Adipocyte (in vitro differentiated cells): ENCODE measurements around the gene ABHD13.
"Not testable (repeated sequence)": the region's sequence is repeated elsewhere in the genome, so short reads cannot be mapped to it uniquely, and the experiment has no call there.

Experiments
- DNase-seq: peaks from one replicate; pipeline ENCODE4 v3.0.0-alpha.2; 2015; ENCODE audit warnings: low read depth
- H3K27me3 ChIP-seq: replicated peaks from 2 replicates; pipeline ENCODE4 v1.7.0; 2013; ENCODE audit warnings: mild to moderate bottlenecking, low read length, moderate library complexity; ENCODE audit not compliant: control insufficient read depth, insufficient read depth
- H3K36me3 ChIP-seq: 2 replicates; pipeline ENCODE4 v1.7.0; 2013; ENCODE audit warnings: low read length, mild to moderate bottlenecking, moderate library complexity; ENCODE audit not compliant: control insufficient read depth, insufficient read depth, severe bottlenecking
- H3K4me1 ChIP-seq: 2 replicates; pipeline ENCODE4 v1.7.0; 2013; ENCODE audit warnings: mild to moderate bottlenecking, low read length, moderate library complexity; ENCODE audit not compliant: control insufficient read depth, insufficient read depth
- H3K4me3 ChIP-seq: 2 replicates; pipeline ENCODE4 v1.7.0; 2013; ENCODE audit warnings: mild to moderate bottlenecking, low read length, moderate library complexity
- H3K9ac ChIP-seq: 2 replicates; pipeline ENCODE4 v1.7.0; 2013; ENCODE audit warnings: mild to moderate bottlenecking, low read length, moderate library complexity
- H3K9me3 ChIP-seq: 2 replicates; pipeline ENCODE4 v1.7.0; 2013; ENCODE audit warnings: mild to moderate bottlenecking, low read length, moderate library complexity; ENCODE audit not compliant: control insufficient read depth

Gene ABHD13

GRCh38 chr13:108195861-108196260 lies 22.3 kb upstream of the ABHD13 start:
- H3K9ac ChIP-seq: no peak overlapping the region
- peaks cover 23% of the 10 kb centered on the region for H3K9me3 ChIP-seq
- peaks cover 5% of the 10 kb centered on the region for H3K4me1 ChIP-seq
- no peaks in the 10 kb centered on the region for H3K36me3 ChIP-seq
- no peak overlapping the region for H3K4me3 ChIP-seq
- DNase-seq: no peak
- H3K27me3 ChIP-seq: no peaks in the 10 kb centered on the region

GRCh38 chr13:108200781-108201398 lies 17.3 kb upstream of the ABHD13 start:
- Histone ChIP-seq H3K9ac (no peak overlapping the region), H3K4me1 (peaks cover 10% of the 10 kb centered on the region), H3K36me3 (no peaks in the 10 kb centered on the region), H3K9me3 (no peaks in the 10 kb centered on the region), H3K27me3 (no peaks in the 10 kb centered on the region), H3K4me3 (no peak overlapping the region)
- peak; percentile 12 for DNase-seq

GRCh38 chr13:108210551-108210950 lies 7.6 kb upstream of the ABHD13 start:
- Histone ChIP-seq H3K27me3 (no peaks in the 10 kb centered on the region), H3K9ac (no peak overlapping the region), H3K9me3 (no peaks in the 10 kb centered on the region), H3K4me1 (peaks cover 10% of the 10 kb centered on the region), H3K4me3 (no peak overlapping the region), H3K36me3 (peaks cover 21% of the 10 kb centered on the region)
- DNase-seq: no peak

- Histone ChIP-seq H3K4me3 (no peak overlapping the region), H3K36me3 (peaks cover 21% of the 10 kb centered on the region), H3K9me3 (no peaks in the 10 kb centered on the region), H3K4me1 (peaks cover 30% of the 10 kb centered on the region), H3K27me3 (no peaks in the 10 kb centered on the region), H3K9ac (no peak overlapping the region)
- no peak for DNase-seq
Measured at GRCh38 chr13:108212886-108213285, 5.3 kb upstream of the ABHD13 start.

GRCh38 chr13:108213946-108214345 lies 4.2 kb upstream of the ABHD13 start:
- peak overlapping the region; percentile 76 for H3K4me3 ChIP-seq
- H3K27me3 ChIP-seq: no peaks in the 10 kb centered on the region
- peak overlapping the region; percentile 37 for H3K9ac ChIP-seq
- peaks cover 30% of the 10 kb centered on the region for H3K4me1 ChIP-seq
- no peak for DNase-seq
- no peaks in the 10 kb centered on the region for H3K9me3 ChIP-seq
- peaks cover 20% of the 10 kb centered on the region for H3K36me3 ChIP-seq

- H3K27me3 ChIP-seq: no peaks in the 10 kb centered on the region
- H3K36me3 ChIP-seq: peaks cover 13% of the 10 kb centered on the region
- H3K4me3 ChIP-seq: peak overlapping the region; percentile 76
- no peaks in the 10 kb centered on the region for H3K9me3 ChIP-seq
- DNase-seq: peak; percentile 32
- peak overlapping the region; percentile 37 for H3K9ac ChIP-seq
- H3K4me1 ChIP-seq: peaks cover 35% of the 10 kb centered on the region
Measured at GRCh38 chr13:108214441-108215271, 3.5 kb upstream of the ABHD13 start.

GRCh38 chr13:108215436-108215835 lies 2.8 kb upstream of the ABHD13 start, which contains the start of gene LIG4:
TSS of gene LIG4 (minus strand) at chr13:108215536. CDS start at chr13:108211268, 4,268 bp downstream.
- peak within 1 kb of the TSS; percentile 84 for H3K9ac ChIP-seq
- no peaks in the 10 kb centered on the region for H3K9me3 ChIP-seq
- peaks cover 5% of the 10 kb centered on the region for H3K36me3 ChIP-seq
- no peaks in the 10 kb centered on the region for H3K27me3 ChIP-seq
- DNase-seq: peak; percentile 95
- H3K4me3 ChIP-seq: peak within 1 kb of the TSS; percentile 86
- peaks cover 43% of the 10 kb centered on the region for H3K4me1 ChIP-seq

GRCh38 chr13:108217307-108218043 lies 717 bp upstream of the ABHD13 start:
- H3K27me3 ChIP-seq: not testable (repeated sequence)

GRCh38 chr13:108220041-108220440 lies 1.8 kb downstream of the ABHD13 start:
- peak; percentile 11 for DNase-seq
- H3K36me3 ChIP-seq: no peaks in the 10 kb centered on the region
- no peaks in the 10 kb centered on the region for H3K9me3 ChIP-seq
- H3K4me1 ChIP-seq: peaks cover 45% of the 10 kb centered on the region
- H3K27me3 ChIP-seq: no peaks in the 10 kb centered on the region
- peak overlapping the region; percentile 99 for H3K4me3 ChIP-seq
- H3K9ac ChIP-seq: no peak overlapping the region

More at GRCh38 chr13:108217307-108218043, 717 bp upstream of the ABHD13 start:
- Histone ChIP-seq H3K4me1 (peaks cover 44% of the 10 kb centered on the region), H3K4me3 (peak overlapping the region; percentile 99), H3K9ac (peak overlapping the region; percentile 100)
- DNase-seq, H3K36me3 ChIP-seq, H3K9me3 ChIP-seq: not testable (repeated sequence)

GRCh38 chr13:108223687-108224503 lies 5.7 kb downstream of the ABHD13 start:
- peaks cover 35% of the 10 kb centered on the region for H3K4me1 ChIP-seq
- H3K9me3 ChIP-seq: no peaks in the 10 kb centered on the region
- no peaks in the 10 kb centered on the region for H3K27me3 ChIP-seq
- no peak overlapping the region for H3K4me3 ChIP-seq
- no peak overlapping the region for H3K9ac ChIP-seq
- peak; percentile 36 for DNase-seq
- H3K36me3 ChIP-seq: no peaks in the 10 kb centered on the region
